ENCODE results near the gene CDC42EP5.

The CDC42EP5 gene

DNA sequence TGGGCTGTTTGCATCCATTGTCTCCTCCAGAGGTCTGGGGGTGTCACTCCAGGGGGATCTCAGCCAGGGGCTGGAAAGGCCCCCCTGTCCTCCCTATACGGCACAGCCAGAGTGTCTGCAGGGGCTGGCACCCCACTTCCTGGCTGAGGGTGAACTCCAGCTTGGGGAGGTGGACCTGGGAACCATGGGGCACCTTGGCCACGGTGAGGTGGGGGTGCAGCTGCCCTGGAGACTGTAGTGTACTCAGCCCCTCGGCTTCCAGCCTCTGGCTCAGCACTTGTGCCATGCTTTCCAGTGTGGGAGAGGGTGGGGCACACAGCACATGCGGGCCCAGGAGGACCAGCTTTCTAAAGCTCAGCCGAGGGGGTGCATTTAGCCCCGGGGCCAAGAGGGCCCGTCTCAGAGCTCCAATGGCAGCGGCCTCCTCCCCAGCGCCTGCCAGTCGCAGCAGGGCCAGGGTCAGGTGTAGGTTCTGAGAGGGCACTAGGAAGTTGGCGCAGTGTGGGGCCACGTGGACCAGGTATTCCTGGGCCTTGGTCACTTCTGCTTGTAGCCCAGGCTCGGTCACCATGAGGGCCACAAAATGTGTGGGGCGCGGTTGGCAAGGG, 10.9 kb downstream of the CDC42EP5 start:
- no peak for DNase-seq (ENCODE audit: low spot score)

DNA sequence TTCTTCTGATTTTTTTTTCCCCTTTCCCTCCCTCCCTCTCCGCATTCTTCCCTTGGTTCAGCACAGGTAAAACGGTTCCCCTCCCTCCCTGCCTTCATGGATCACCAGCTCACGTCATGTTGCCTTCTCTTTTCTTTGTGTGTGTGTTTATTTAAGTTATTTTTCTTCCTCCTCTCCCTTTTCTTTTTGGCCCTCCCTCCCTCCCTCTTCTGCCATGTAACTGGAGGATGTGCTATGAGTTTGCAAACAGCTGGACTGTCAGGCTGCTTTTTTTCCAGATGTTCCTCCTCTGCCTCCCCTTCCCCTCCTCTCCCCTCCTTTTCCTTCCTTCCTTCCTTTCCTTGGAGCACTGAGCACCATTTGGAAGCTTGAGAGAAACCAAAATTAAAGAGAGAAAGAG, 11.5 kb downstream of the CDC42EP5 start:
- DNase-seq (ENCODE audit: low spot score), result no peak

GRCh38 chr19:54461210-54461609, 11.9 kb downstream of the CDC42EP5 start:
- DNase-seq (ENCODE audit: low spot score), result no peak

GRCh38 chr19:54460230-54461005, 12.7 kb downstream of the CDC42EP5 start:
- DNase-seq (ENCODE audit: low spot score), result no peak

GRCh38 chr19:54459282-54460229, 13.5 kb downstream of the CDC42EP5 start:
- no peak for DNase-seq (ENCODE audit: low spot score)

DNA sequence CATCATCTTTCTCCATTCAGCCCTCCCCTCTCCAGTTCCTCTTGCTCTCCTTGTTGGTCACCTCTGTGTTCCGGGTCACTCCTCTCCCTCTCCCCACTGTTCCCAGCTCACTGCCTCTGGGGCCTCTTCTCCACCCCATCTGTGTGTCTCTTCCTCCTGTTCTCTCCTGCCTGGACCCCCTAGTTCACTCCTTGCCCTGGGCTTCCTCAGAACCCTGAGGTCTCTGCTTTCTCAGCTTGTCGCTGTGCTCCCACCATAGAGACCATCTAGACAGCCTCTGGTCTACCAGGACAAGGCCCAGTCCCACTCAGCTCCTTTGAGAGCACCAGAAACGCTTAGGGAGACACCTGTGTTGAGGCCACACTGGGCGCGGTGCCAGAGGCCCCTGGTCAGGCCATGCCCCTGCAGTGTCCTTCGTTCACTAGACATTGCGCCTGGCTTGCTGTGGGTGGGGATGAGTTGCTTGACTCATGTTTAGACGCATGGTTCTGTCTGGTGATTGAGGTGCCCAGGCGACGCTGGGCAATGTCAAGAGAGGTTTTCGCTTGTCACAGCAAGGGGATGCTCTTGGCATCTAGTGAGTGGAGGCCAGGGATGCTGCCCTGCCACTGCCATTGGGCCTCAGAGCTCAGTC, 14.3 kb downstream of the CDC42EP5 start:
- DNase-seq (ENCODE audit: low spot score), result no peak

DNA sequence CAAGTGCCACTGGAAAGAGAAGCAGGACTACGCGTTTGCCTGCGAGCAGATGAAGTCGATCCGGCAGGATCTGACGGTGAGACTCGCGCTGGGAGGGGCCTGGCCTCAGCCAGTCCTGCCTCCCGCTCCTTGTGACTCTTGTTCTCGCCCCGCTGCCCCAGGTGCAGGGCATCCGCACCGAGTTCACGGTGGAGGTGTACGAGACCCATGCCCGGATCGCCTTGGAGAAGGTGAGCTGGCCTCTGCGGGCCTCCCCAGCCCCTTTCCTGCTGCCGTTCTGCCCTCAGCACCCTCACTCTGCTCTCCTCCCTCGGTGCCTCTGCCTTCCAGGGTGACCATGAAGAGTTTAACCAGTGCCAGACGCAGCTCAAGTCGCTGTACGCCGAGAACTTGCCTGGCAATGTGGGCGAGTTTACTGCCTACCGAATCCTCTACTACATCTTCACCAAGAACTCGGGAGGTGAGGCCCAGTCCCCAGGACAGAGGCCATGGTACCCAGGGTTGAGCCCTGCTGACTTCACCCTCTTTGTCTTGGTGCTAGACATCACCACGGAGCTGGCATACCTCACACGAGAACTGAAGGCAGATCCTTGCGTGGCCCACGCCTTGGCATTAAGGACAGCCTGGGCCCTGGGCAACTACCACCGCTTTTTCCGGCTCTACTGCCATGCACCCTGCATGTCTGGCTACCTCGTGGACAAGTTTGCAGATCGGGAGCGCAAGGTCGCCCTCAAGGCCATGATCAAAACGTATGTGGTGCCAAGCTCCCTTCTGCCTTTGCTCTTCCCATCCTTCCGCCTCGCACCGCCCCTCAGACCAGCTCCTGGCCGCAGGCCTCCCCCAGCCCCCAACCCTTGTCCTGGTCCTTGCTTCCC, 15.1 kb downstream of the CDC42EP5 start:
- DNase-seq (ENCODE audit: low spot score), result no peak

GRCh38 chr19:54456423-54457373, 16.4 kb downstream of the CDC42EP5 start:
- no peak for DNase-seq (ENCODE audit: low spot score)

DNA sequence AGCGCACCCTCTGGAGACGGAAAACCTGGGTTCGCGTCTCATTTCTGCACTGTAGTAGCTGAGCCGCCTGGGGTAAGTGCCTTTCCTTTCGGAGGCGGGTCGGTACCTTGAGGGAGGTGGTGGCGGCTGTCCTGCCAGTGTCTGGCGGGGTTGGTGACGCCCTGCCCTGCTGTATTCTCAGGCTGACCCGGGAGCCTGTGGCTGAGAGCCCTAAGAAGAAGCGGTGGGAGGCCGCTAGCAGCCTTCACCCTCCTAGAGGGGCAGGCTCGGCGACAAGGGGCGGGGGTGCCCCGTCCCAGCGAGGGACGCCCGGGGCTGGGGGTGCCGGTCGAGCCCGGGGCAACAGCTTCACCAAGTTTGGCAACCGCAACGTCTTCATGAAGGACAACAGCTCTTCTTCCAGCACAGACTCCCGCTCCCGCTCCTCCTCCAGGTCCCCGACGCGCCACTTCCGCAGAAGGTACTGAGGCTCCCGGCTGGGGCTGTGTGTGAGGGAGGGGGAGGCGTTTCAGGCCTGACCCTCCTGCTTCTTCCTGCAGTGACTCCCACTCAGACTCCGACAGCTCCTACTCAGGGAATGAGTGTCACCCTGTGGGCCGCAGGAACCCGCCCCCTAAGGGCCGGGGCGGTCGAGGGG, 17.2 kb downstream of the CDC42EP5 start:
- DNase-seq (ENCODE audit: low spot score), result no peak

DNA sequence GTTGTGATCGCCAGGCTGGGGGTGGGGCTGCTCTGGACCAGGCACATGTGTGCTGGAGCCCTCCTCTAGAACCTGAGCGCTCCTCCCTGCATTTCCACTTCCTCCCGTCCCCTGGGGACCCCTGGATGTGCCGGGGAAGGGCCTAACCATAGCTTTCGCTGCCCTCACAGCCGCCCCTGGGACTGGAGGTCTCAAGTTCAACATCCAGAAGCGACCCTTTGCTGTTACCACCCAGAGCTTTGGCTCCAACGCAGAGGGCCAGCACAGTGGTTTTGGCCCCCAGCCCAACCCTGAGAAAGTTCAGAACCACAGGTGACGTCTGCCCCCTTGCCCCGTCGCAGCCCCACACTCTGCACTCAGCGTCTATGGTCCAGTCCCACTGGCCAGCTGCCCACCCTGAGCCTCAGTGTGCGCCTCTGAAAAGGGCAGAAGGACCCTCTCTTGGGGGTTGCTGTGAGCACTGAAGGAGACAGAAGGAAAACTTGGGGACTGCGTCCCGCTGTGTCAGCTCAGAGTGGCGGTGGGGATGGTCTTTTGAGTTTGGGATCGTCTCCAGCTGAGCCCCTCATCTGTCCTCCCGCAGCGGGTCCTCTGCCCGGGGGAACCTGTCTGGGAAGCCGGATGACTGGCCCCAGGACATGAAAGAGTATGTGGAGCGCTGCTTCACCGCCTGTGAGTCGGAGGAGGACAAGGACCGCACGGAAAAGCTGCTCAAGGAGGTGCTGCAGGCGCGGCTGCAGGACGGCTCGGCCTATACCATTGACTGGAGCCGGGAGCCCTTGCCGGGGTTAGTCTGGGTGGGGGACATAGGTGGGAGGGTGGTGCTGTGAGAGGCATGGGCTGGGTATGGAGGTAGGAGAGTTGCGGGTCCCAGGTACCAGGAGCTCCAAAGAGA, 18.1 kb downstream of the CDC42EP5 start:
- DNase-seq (ENCODE audit: low spot score), result no peak

DNA sequence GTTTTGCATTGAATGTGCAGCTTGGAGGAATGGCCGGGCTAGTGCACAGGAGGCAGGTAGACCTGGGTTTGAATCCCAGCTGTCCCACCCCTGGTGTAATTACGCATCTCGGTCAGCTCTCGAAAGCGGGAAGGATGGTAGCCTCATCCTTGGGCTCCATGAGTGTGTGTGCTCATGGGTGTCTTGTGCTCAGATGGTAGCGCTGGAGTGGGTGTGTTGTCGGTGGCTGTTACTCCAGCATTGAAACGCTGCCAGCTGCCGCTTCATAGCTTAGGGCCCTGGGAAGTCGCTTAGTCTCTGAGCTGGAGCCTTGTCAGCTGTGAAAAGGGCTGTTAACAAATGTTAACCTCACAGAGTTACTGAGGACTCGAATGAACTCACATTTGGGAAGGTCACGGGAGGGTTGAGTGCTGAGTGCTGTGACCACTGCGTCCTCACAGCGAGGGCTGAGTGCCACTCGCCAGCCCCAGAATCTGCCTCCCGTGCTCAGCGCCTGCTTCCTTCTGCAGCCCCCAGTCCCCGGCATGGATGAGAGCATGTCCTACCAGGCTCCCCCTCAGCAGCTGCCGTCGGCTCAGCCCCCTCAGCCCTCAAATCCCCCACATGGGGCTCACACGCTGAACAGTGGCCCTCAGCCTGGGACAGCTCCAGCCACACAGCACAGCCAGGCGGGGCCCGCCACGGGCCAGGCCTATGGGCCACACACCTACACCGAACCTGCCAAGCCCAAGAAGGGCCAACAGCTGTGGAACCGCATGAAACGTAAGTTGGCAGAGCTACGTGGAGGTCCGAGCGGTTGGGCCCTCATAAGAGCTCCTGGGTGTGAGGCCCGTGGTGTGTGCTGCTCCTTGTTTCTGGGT, 18.9 kb downstream of the CDC42EP5 start:
- DNase-seq (ENCODE audit: low spot score), result no peak

GRCh38 chr19:54452626-54453025, 20.5 kb downstream of the CDC42EP5 start:
- no peak for DNase-seq (ENCODE audit: low spot score)

GRCh38 chr19:54451997-54452396, 21.1 kb downstream of the CDC42EP5 start:
- DNase-seq (ENCODE audit: low spot score), result no peak

DNA sequence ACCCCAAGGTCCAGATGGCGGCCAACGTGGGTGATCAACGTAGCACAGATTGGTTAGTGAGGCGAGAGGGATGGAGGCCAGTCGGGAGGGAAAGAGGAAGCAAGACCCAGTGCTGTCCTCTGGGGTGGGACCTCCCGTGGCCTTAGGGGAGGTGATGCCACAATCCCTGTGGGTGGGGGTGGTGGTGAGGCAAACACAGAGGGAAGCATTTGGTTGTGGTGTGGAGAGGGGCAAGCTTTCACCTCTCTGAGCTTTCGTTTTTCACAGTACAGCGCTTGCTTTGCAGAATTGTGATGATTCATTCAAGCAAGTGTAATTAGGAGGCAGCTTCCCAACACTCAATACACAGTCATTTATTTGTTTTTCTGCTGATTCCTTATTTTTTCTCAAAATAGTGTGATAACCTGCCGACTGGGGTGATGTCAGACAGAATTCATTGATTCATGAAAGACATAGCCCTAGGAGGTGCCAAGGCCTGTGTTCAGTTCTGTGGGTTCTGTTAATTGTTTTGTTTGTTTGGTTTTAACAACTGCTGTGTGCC, 21.7 kb downstream of the CDC42EP5 start:
- no peak for DNase-seq (ENCODE audit: low spot score)

DNA sequence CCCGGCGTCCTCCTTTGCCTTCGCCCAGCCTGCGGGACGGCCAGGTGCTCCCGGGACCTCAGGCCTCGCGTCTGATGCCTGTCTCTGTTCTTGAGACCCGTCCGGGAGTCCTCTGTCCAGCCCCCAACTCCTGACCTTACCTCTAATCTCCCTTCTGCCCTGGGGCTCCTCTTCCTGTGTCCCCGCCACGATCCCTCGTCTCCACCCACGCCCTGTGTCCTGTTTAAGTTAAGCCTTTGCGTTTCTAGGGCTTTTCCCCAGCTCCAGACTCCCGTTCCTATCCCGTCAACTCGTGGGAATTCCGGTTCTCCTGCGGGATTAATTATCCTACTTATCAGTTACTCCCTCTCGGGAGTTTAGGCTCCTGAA, 23.4 kb downstream of the CDC42EP5 start:
- no peak for DNase-seq (ENCODE audit: low spot score)

DNA sequence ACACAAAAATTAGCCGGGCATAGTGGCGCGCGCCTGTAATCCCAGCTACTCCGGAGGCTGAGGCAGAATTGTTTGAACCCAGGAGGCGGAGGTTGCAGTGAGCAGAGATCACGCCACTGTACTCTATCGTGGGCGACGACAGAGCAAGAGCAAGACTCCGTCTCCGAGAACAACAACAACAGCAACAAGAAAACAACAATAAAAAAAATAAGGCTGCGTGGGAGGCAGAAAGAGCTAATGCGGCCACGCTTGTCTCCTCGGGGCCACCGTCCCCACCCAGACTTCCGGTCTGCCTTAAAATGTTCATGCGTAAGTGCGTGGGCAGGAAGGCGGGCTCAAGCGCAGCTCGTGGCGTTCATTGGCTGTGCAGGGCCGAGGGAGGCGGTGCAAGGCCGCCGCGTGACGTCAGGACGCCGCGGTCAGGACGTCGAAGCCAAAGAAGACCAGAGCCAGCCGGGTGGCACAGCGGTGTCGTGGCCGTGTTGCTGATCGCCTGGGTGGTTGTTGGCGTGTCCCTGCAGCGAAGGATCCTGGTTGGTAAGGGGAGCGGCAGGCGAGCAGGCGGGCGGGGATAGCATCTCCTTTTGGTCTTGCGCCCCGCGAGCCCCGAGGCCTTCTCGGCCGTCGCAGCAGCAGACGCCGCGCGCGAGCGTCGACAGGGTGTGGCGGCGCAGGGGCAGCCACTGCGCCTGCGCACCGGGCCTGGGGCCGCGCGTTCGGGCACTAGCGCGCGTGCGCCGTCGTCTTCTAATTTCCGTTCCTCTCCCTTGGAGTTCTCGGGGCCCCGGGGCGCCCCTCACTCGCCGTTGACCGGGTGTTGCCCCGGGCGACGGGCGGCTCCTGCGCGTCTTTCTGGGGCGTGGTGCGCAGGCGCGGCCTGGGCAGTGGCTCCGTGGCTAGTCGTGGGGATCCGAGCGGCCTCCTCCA, 24.1 kb downstream of the CDC42EP5 start, which contains the start of gene LENG8:
LENG8 (plus strand) TSS at position 426 of the 927 bp plus-strand sequence. CDS start 2,146 bp downstream, outside the sequence.
- DNase-seq (ENCODE audit: low spot score), result peak; percentile 98
